HCT116 (cell line): Measurements from ENCODE around the gene CNTNAP2. TPM values are rescaled to one million over a fixed set of nuclear protein-coding genes. Genes with fewer than 3 reads are reported as not detected.

ENCODE experiments used
- ATAC-seq: fragments of 200-7000 bp; cut with Tn5 transposase; 2 replicates; pipeline ENCODE4 v1.9.1; 2020; ENCODE audit warnings: mild to moderate bottlenecking, moderate library complexity
- BruUV-seq: library from RNA; stranded (reverse); fragments of 400-500 nt; replicated peaks from 2 replicates; lab custom pipeline; 2021; lab: Mats Ljungman, UMichigan
- CTCF ChIA-PET: fragments of 300-600 bp; sonication (Branson Sonifier 250); formaldehyde crosslinking; loops from one replicate; lab custom pipeline; 2021; ENCODE audit warnings: antibody characterized with exemption; lab: Charles Lee
- POLR2A ChIA-PET: fragments of 300-600, 350-600 bp; sonication (Branson Sonifier 250); formaldehyde crosslinking; loops from one replicate; lab custom pipeline; 2021; ENCODE audit warnings: antibody characterized with exemption; lab: Charles Lee
- RAD21 ChIA-PET, 2 experiments: fragments of 300-600 bp; sonication (Branson Sonifier 250); formaldehyde crosslinking; loops; one replicate each; lab custom pipeline; 2023; ENCODE audit warnings: low total read pairs in 2 of 2; ENCODE audit not compliant: uncharacterized antibody in 2 of 2, unreplicated experiment in 2 of 2, low non-redundant PET in 1 of 2; lab: Charles Lee
- DNase-seq: peaks from one replicate; pipeline ENCODE4 v3.0.0-alpha.2; 2010; ENCODE audit warnings: low read depth, low spot score
- H2AFZ ChIP-seq: fragments of 200-600 bp; shearing (Covaris generic), sonication (generic); 2 replicates; pipeline ENCODE4 v1.6.1; 2017; ENCODE audit warnings: low read depth, mixed run types, mixed read lengths, antibody characterized with exemption, low read length; ENCODE audit not compliant: poor library complexity, severe bottlenecking
- H3K27ac ChIP-seq: 2 replicates; pipeline ENCODE4 v1.5.1; 2012; ENCODE audit warnings: low read depth, low read length
- H3K27me3 ChIP-seq: fragments of 200-600 bp; sonication (generic); 2 replicates; pipeline ENCODE4 v1.6.1; 2016; ENCODE audit warnings: mixed run types, low read length, mixed read lengths; ENCODE audit not compliant: insufficient read depth
- H3K36me3 ChIP-seq, 2 experiments: fragments of 200-500 bp in 1 of 2; fragments of 200-600 bp in 1 of 2; sonication (Bioruptor generic) in 1 of 2; sonication (generic) in 1 of 2; 2 replicates each; pipeline versions ENCODE4 v1.5.1 to v1.6.1; 2014 to 2016; ENCODE audit warnings: low read length in 2 of 2, inconsistent platforms in 1 of 2, mixed read lengths in 1 of 2, mixed run types in 1 of 2; ENCODE audit not compliant: insufficient read depth in 2 of 2, control insufficient read depth in 1 of 2
- H3K4me1 ChIP-seq, 2 experiments: fragments of 200-600 bp in 1 of 2; sonication (generic) in 1 of 2; 2 replicates each; pipeline versions ENCODE4 v1.5.1 to v1.6.1; 2012 to 2017; ENCODE audit warnings: low read length in 2 of 2, inconsistent platforms in 1 of 2, mild to moderate bottlenecking in 1 of 2, mixed read lengths in 1 of 2, mixed run types in 1 of 2, moderate library complexity in 1 of 2; ENCODE audit not compliant: insufficient read depth in 2 of 2, control insufficient read depth in 1 of 2
- H3K4me2 ChIP-seq: fragments of 200-600 bp; sonication (generic); 2 replicates; pipeline ENCODE4 v1.6.1; 2017; ENCODE audit warnings: mixed run types, low read length, mixed read lengths
- H3K4me3 ChIP-seq, 2 experiments: fragments of 200-600 bp in 1 of 2; sonication (generic) in 1 of 2; replicated peaks in 1 of 2; 2 replicates each; pipeline ENCODE4 v1.5.1; 2011 to 2016; ENCODE audit warnings: low read length in 2 of 2, control low read depth in 1 of 2, low read depth in 1 of 2, mild to moderate bottlenecking in 1 of 2, mixed read lengths in 1 of 2, mixed run types in 1 of 2
- H3K79me2 ChIP-seq: fragments of 200-600 bp; sonication (generic); 2 replicates; pipeline ENCODE4 v1.6.1; 2017; ENCODE audit warnings: mild to moderate bottlenecking, mixed run types, low read length, moderate library complexity, mixed read lengths; ENCODE audit not compliant: insufficient read depth
- H3K9ac ChIP-seq: fragments of 200-600 bp; sonication (generic); 2 replicates; pipeline ENCODE4 v1.6.1; 2016; ENCODE audit warnings: low read length, mixed read lengths
- H3K9me2 ChIP-seq: fragments of 200-600 bp; sonication (generic), shearing (Covaris generic); 2 replicates; pipeline ENCODE4 v1.6.1; 2017; ENCODE audit warnings: mixed run types, mild to moderate bottlenecking, moderate library complexity; ENCODE audit not compliant: insufficient read depth
- H3K9me3 ChIP-seq, 2 experiments: fragments of 200-500 bp in 1 of 2; fragments of 200-600 bp in 1 of 2; sonication (Bioruptor generic) in 1 of 2; sonication (generic) in 1 of 2; 2 replicates each; pipeline ENCODE4 v1.6.1; 2014 to 2017; ENCODE audit warnings: low read length in 2 of 2, mixed read lengths in 2 of 2, inconsistent platforms in 1 of 2, low read depth in 1 of 2, mild to moderate bottlenecking in 1 of 2, mixed run types in 1 of 2, moderate library complexity in 1 of 2; ENCODE audit not compliant: control insufficient read depth in 1 of 2, insufficient read depth in 1 of 2
- H4K20me1 ChIP-seq: fragments of 200-600 bp; sonication (generic), shearing (Covaris generic); 2 replicates; pipeline ENCODE4 v1.6.1; 2017; ENCODE audit warnings: mixed run types, mild to moderate bottlenecking, moderate library complexity; ENCODE audit not compliant: insufficient read depth
- CTCF ChIP-seq, 3 experiments: fragments of 200-600 bp in 1 of 3; sonication (generic) in 1 of 3; IDR thresholded peaks in 2 of 3; conservative IDR thresholded peaks in 1 of 3; 2 replicates each; pipeline ENCODE4 v1.5.1; 2012 to 2017; ENCODE audit warnings: low read depth in 2 of 3, low read length in 2 of 3, antibody characterized with exemption in 1 of 3, borderline replicate concordance in 1 of 3, control low read depth in 1 of 3, mild to moderate bottlenecking in 1 of 3, mixed read lengths in 1 of 3, mixed run types in 1 of 3, moderate library complexity in 1 of 3; ENCODE audit not compliant: insufficient read depth in 1 of 3
- EZH2 ChIP-seq: fragments of 200-600 bp; sonication (generic); IDR thresholded peaks from 2 replicates; pipeline ENCODE4 v1.6.1; 2017; ENCODE audit warnings: antibody characterized with exemption, mixed run types
- POLR2A ChIP-seq: IDR thresholded peaks from 2 replicates; pipeline ENCODE4 v1.7.0; 2011; ENCODE audit warnings: borderline replicate concordance; ENCODE audit not compliant: insufficient read depth, insufficient read length; ENCODE audit errors: extremely low read depth
- SIN3A ChIP-seq: IDR thresholded peaks from 2 replicates; pipeline ENCODE4 v1.6.1; 2012; ENCODE audit warnings: low read depth
- SRF ChIP-seq: IDR thresholded peaks from 2 replicates; pipeline ENCODE4 v1.6.1; 2012; ENCODE audit warnings: low read depth
- YY1 ChIP-seq: IDR thresholded peaks from 2 replicates; pipeline ENCODE4 v1.6.1; 2011; ENCODE audit warnings: low read length, low read depth, moderate library complexity, mild to moderate bottlenecking; ENCODE audit not compliant: insufficient replicate concordance; ENCODE audit errors: extremely low read depth
- intact Hi-C: fragments of 100-400 bp; cut with micrococcal nuclease; formaldehyde crosslinking; loops from 2 replicates; pipeline ENCODE4 v1.10.0; 2022
- total RNA-seq: library from RNA; stranded (reverse); gene quantifications from one replicate; pipeline ENCODE4 v1.2.1, GENCODE V29; 2021; ENCODE audit not compliant: unreplicated experiment
- TF ChIP-seq, protein P1 (sequence below): IDR thresholded peaks from 2 replicates; pipeline ENCODE4 v1.6.1; 2011; ENCODE audit warnings: mild to moderate bottlenecking, low read length, moderate library complexity; ENCODE audit not compliant: insufficient replicate concordance; ENCODE audit errors: extremely low read depth
- TF ChIP-seq, protein P2 (sequence below): IDR thresholded peaks from 2 replicates; pipeline ENCODE4 v1.6.1; 2012

The CNTNAP2 gene
- total RNA-seq, 1 experiment from 2014 or later, result 0.37 TPM

GRCh38 chr7:148304456-148304855 is 2187.9 kb downstream of the CNTNAP2 start:
- ChIA-PET RAD21 (no interaction called here), POLR2A (no interaction called here), CTCF (no interaction called here)
- Histone ChIP-seq H3K4me3 (no peak overlapping the region), H3K27me3 (0 out of 2 replicates have a peak, but pooled peaks cover 5% of the 10 kb centered on the region), H3K9me3 (no peaks in the 10 kb centered on the region), H3K9me2 (no peaks in the 10 kb centered on the region), H3K36me3 (no peaks in the 10 kb centered on the region), H3K79me2 (no peaks in the 10 kb centered on the region), H4K20me1 (no peaks in the 10 kb centered on the region), H3K4me2 (no peak overlapping the region), H3K27ac (no peak overlapping the region), H2AFZ (no peak overlapping the region), H3K4me1 (no peaks in the 10 kb centered on the region), H3K9ac (no peak overlapping the region)
- BruUV-seq, result no TSS peak
- intact Hi-C loops, result no loop called here
- ATAC-seq, result no peak
- TF ChIP-seq POLR2A, result no peak
- TF ChIP-seq YY1, result no peak
- no peak for TF ChIP-seq CTCF (IDR thresholded peaks at IDR 0.05 in 2 of 3, conservative IDR thresholded peaks at IDR 0.05 in 1 of 3; ENCODE audit: borderline replicate concordance in 1 of 3, insufficient read depth in 1 of 3, low read depth in 2 of 3, low read length in 2 of 3)
- TF ChIP-seq SIN3A, result no peak
- TF ChIP-seq EZH2, result no peak
- TF ChIP-seq, protein P1, sequence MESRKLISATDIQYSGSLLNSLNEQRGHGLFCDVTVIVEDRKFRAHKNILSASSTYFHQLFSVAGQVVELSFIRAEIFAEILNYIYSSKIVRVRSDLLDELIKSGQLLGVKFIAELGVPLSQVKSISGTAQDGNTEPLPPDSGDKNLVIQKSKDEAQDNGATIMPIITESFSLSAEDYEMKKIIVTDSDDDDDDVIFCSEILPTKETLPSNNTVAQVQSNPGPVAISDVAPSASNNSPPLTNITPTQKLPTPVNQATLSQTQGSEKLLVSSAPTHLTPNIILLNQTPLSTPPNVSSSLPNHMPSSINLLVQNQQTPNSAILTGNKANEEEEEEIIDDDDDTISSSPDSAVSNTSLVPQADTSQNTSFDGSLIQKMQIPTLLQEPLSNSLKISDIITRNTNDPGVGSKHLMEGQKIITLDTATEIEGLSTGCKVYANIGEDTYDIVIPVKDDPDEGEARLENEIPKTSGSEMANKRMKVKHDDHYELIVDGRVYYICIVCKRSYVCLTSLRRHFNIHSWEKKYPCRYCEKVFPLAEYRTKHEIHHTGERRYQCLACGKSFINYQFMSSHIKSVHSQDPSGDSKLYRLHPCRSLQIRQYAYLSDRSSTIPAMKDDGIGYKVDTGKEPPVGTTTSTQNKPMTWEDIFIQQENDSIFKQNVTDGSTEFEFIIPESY, result no peak
- TF ChIP-seq, protein P2, sequence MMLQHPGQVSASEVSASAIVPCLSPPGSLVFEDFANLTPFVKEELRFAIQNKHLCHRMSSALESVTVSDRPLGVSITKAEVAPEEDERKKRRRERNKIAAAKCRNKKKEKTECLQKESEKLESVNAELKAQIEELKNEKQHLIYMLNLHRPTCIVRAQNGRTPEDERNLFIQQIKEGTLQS, result no peak
- no peak for TF ChIP-seq SRF
- DNase-seq, result no peak
